ENCODE results near the gene TACR2. TPM values are rescaled to one million over a fixed set of nuclear protein-coding genes. Genes with fewer than 3 reads are reported as not detected.

The TACR2 gene
- total RNA-seq, 2 experiments from 2014 or later, result not detected

DNA sequence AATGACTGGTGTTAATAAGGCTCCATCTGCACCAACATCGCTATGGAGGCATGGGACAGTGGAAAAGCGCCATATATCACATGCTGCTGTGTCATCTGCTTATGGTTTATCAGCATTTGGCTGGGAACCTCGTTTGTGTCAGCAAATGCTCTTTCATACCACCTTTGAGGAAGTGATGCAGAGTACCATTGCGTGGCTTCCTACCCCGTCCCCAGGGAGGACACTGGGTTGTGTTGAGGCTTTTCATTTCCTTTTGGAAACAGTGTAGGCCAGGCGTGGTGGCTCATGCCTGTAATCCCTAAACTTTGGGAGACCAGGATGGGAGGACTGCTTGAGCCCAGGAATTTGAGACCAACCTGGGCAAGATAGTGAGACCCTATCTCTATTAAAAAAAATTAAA, 6.8 kb downstream of the TACR2 start:
- peaks cover 20% of the 10 kb centered on the region for H3K4me1 Mint-ChIP-seq
- no peak overlapping the region for H3K27ac Mint-ChIP-seq
- H3K4me3 Mint-ChIP-seq, result no peak overlapping the region
- H3K27me3 Mint-ChIP-seq, result no peaks in the 10 kb centered on the region
- H3K9me3 Mint-ChIP-seq, result no peaks in the 10 kb centered on the region
- peaks cover 1% of the 10 kb centered on the region for H3K36me3 Mint-ChIP-seq
- ATAC-seq (ENCODE audit: low read depth) (no peak), DNase-seq (no peak)
- POLR2A ChIA-PET, result interaction anchor here (0.7 kb wide), 1 partner anchor 441 kb away, joined by 3 read pairs; no protein-coding TSS in a partner anchor

GRCh38 chr10:69409176-69409495, 7.6 kb downstream of the TACR2 start:
- POLR2A ChIA-PET, result interaction anchor here (1.0 to 2.3 kb wide), 4 partner anchors 89 to 229 kb away, joined by 3 to 9 read pairs (median 6); partner anchors contain the start of gene SUPV3L1
- Mint-ChIP-seq H3K36me3 (peaks cover 3% of the 10 kb centered on the region), H3K27ac (peak overlapping the region; percentile 83), H3K9me3 (no peaks in the 10 kb centered on the region), H3K4me1 (peaks cover 20% of the 10 kb centered on the region), H3K27me3 (no peaks in the 10 kb centered on the region), H3K4me3 (peak overlapping the region; percentile 73)
- ATAC-seq (ENCODE audit: low read depth), result no peak
- DNase-seq, result no peak

GRCh38 chr10:69408318-69409175, 8.2 kb downstream of the TACR2 start:
- no peaks in the 10 kb centered on the region for H3K9me3 Mint-ChIP-seq
- POLR2A ChIA-PET, result interaction anchor here (1.0 to 2.3 kb wide), 5 partner anchors 89 to 228 kb away, joined by 3 to 9 read pairs (median 5); partner anchors contain the start of gene SUPV3L1
- peak; percentile 91 for DNase-seq
- H3K27ac Mint-ChIP-seq, result peak overlapping the region; percentile 83
- peak overlapping the region; percentile 78 for H3K4me3 Mint-ChIP-seq
- H3K36me3 Mint-ChIP-seq, result peaks cover 3% of the 10 kb centered on the region
- H3K27me3 Mint-ChIP-seq, result no peaks in the 10 kb centered on the region
- peaks cover 20% of the 10 kb centered on the region for H3K4me1 Mint-ChIP-seq
- peak; percentile 97 for ATAC-seq (ENCODE audit: low read depth)

GRCh38 chr10:69407621-69408301, 9.0 kb downstream of the TACR2 start:
- Mint-ChIP-seq H3K36me3 (peaks cover 6% of the 10 kb centered on the region), H3K27me3 (no peaks in the 10 kb centered on the region), H3K4me1 (peaks cover 18% of the 10 kb centered on the region), H3K4me3 (peak overlapping the region; percentile 78), H3K9me3 (no peaks in the 10 kb centered on the region), H3K27ac (peak overlapping the region; percentile 81)
- POLR2A ChIA-PET, result interaction anchor here (0.5 to 2.3 kb wide), 6 partner anchors 88 to 618 kb away, joined by 3 to 9 read pairs (median 4); partner anchors contain the start of gene SUPV3L1
- ATAC-seq (ENCODE audit: low read depth) (no peak), DNase-seq (no peak)

DNA sequence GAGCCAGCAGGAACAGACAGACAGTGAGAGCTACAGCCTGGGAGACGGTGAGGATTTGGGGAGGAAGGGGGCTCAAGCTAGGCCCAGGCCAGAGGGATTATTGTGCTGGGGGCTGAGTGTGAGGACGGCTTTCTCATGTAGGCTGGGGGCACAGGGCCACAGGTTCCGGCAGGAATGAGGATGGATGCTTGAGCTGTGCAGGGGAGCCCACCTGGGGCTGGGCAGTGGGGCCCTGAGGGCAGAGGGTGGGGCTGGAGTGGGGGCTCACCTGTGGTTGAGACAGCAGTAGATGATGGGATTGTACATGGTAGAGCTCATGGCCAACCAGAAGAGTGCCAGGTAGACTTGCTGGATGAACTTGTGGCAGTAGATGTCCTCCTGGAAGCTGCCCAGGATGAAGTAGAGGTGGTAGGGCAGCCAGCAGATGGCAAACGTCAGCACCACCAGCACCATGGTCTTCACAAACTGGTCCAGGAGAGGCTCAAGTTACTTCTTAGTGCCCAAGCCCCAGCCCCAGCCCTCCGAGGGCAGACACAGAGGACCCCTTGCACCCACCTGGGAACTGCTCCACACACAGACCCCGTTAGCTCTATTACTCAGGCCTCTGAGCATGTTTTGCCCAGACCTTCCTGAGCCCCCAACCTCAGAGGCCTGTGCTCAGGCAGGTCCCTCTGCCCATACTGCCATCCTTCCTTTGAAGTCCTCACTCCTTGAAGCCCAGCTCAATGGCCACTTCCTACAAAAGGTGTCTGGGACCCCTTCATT, 9.7 kb downstream of the TACR2 start:
- Mint-ChIP-seq H3K27me3 (no peaks in the 10 kb centered on the region), H3K9me3 (no peaks in the 10 kb centered on the region), H3K36me3 (peaks cover 11% of the 10 kb centered on the region), H3K27ac (peak overlapping the region; percentile 25), H3K4me1 (peaks cover 18% of the 10 kb centered on the region), H3K4me3 (no peak overlapping the region)
- no peak for ATAC-seq (ENCODE audit: low read depth)
- POLR2A ChIA-PET, result interaction anchor here (0.5 to 2.3 kb wide), 4 partner anchors 90 to 619 kb away, joined by 3 to 9 read pairs (median 6); no protein-coding TSS in a partner anchor
- DNase-seq, result no peak

- ATAC-seq (ENCODE audit: low read depth), result no peak
- Mint-ChIP-seq H3K9me3 (no peaks in the 10 kb centered on the region), H3K4me3 (no peak overlapping the region), H3K36me3 (peaks cover 16% of the 10 kb centered on the region), H3K4me1 (peaks cover 18% of the 10 kb centered on the region), H3K27me3 (no peaks in the 10 kb centered on the region), H3K27ac (no peak overlapping the region)
- DNase-seq, result no peak
- POLR2A ChIA-PET, result interaction anchor here (0.6 to 1.4 kb wide), 3 partner anchors 89 to 108 kb away, joined by 3 to 4 read pairs (median 3); no protein-coding TSS in a partner anchor
Measured at GRCh38 chr10:69406302-69406811, 10.4 kb downstream of the TACR2 start.

- Mint-ChIP-seq H3K27me3 (no peaks in the 10 kb centered on the region), H3K4me3 (no peak overlapping the region), H3K9me3 (no peaks in the 10 kb centered on the region), H3K4me1 (peaks cover 15% of the 10 kb centered on the region), H3K27ac (no peak overlapping the region), H3K36me3 (peaks cover 18% of the 10 kb centered on the region)
- no peak for DNase-seq
- ATAC-seq (ENCODE audit: low read depth), result no peak
- POLR2A ChIA-PET, result no interaction called here
Measured at GRCh38 chr10:69405221-69405620, 11.5 kb downstream of the TACR2 start.

DNA sequence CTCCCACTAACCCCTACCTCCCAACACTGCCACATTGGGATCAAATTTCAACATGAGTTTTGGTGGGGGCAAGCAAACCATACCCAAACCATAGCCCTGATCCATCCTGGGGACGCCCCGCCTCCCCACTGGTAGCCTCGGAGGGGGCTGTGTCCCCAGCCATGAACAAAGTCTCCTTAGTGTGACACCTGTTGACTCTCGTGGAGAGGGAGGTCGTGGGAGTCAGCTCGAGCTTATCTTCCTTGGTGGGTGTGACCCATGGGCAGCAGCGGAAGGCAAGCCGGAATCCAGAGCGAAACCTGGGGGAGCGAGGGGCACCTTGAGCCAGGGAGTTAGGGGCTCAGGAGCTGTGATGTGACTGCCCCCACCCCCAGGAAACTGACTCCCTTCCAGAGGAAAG, 11.9 kb downstream of the TACR2 start:
- ATAC-seq (ENCODE audit: low read depth), result no peak
- no peak for DNase-seq
- no peaks in the 10 kb centered on the region for H3K27me3 Mint-ChIP-seq
- peaks cover 12% of the 10 kb centered on the region for H3K4me1 Mint-ChIP-seq
- POLR2A ChIA-PET, result no interaction called here
- H3K27ac Mint-ChIP-seq, result no peak overlapping the region
- H3K4me3 Mint-ChIP-seq, result no peak overlapping the region
- H3K9me3 Mint-ChIP-seq, result no peaks in the 10 kb centered on the region
- H3K36me3 Mint-ChIP-seq, result peaks cover 18% of the 10 kb centered on the region

DNA sequence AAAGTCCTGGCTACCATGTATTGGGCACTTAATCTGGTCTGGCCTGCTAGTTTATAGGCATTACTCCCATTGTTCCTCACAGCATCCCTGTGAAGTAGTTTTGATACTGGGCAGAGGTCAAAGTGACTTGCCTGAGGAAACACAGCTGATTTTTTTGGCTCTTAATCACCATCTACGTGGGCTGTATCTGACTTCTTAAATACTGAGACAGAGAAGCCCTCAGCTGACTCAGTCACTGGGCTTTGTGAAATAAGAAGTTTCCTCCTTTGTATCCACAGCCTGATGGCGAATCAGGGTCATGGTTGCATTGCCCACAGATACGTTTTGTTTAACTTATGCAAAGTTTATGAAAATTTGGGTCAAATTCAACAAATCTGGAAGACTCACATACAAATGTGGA, 13.2 kb downstream of the TACR2 start:
- no peak overlapping the region for H3K27ac Mint-ChIP-seq
- POLR2A ChIA-PET, result interaction anchor here (0.6 to 1.1 kb wide), 2 partner anchors 11 to 167 kb away, joined by 3 to 4 read pairs; no protein-coding TSS in a partner anchor
- H3K4me3 Mint-ChIP-seq, result no peak overlapping the region
- ATAC-seq (ENCODE audit: low read depth) (no peak), DNase-seq (no peak)
- no peaks in the 10 kb centered on the region for H3K27me3 Mint-ChIP-seq
- peaks cover 25% of the 10 kb centered on the region for H3K36me3 Mint-ChIP-seq
- H3K9me3 Mint-ChIP-seq, result no peaks in the 10 kb centered on the region
- H3K4me1 Mint-ChIP-seq, result peaks cover 9% of the 10 kb centered on the region

DNA sequence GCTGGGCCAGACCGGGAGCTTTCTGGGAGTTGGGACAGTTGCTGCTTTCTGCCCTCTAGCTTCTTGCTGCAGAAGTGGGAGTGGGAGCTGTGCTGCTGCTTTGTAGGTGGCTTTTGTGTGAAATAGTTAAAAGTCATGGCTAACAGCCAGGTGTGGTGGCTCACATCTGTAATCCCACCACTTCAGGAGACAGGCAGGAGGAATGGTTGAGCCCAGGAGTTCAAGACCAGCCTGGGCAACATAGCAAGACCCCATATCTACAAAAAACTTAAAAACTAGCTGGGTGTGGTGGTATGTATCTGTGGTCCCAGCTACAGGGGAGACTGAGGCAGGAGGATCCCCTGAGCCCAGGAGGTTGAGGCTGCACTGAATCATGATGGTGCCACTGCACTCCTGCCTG, 13.7 kb downstream of the TACR2 start:
- Mint-ChIP-seq H3K36me3 (peaks cover 26% of the 10 kb centered on the region), H3K4me3 (no peak overlapping the region), H3K4me1 (peaks cover 5% of the 10 kb centered on the region), H3K27ac (no peak overlapping the region), H3K27me3 (no peaks in the 10 kb centered on the region), H3K9me3 (no peaks in the 10 kb centered on the region)
- POLR2A ChIA-PET, result interaction anchor here (0.6 to 1.1 kb wide), 2 partner anchors 11 to 166 kb away, joined by 3 to 4 read pairs; no protein-coding TSS in a partner anchor
- DNase-seq, result no peak
- ATAC-seq (ENCODE audit: low read depth), result no peak

DNA sequence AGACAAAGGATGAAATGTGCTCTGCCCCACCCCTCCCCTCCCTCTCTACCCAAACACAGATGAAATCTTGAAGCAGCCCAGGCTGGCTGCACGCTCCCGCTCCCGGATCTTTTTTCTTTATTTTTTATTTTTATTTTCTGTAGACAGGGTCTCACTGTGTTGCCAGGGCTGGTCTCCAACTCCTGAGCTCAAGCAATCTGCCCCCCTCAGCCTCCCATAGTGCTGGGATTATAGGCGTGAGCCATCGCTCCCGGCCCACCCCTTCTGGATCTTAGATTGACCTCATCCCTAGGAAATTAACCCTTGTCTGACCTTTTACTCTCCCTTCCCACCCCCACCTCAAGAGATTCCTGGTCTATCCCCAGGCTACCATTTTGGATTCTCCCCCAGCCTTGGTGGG, 14.3 kb downstream of the TACR2 start:
- Mint-ChIP-seq H3K27ac (no peak overlapping the region), H3K9me3 (no peaks in the 10 kb centered on the region), H3K27me3 (no peaks in the 10 kb centered on the region), H3K4me1 (no peaks in the 10 kb centered on the region), H3K36me3 (peaks cover 25% of the 10 kb centered on the region), H3K4me3 (no peak overlapping the region)
- ATAC-seq (ENCODE audit: low read depth) (no peak), DNase-seq (no peak)
- POLR2A ChIA-PET, result no interaction called here

DNA sequence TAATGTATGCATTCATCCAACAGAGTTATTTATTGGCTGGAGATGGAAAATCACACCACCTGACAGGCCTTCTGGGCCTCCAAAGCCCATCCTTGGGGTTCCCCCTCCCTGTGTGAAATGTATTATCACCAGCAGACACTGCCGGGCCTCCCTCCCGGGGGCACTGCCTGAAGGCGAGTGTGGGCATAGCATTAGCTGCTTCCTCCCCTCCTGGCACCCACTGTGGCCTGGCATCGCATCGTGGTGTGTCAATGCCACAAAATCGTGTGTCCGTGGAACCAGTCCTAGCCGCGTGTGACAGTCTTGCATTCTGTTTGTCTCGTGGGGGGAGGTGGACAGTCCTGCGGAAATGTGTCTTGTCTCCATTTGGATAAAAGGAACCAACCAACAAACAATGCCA, 15.3 kb downstream of the TACR2 start:
- Mint-ChIP-seq H3K27ac (no peak overlapping the region), H3K27me3 (no peaks in the 10 kb centered on the region), H3K4me1 (no peaks in the 10 kb centered on the region), H3K9me3 (no peaks in the 10 kb centered on the region), H3K4me3 (no peak overlapping the region), H3K36me3 (peaks cover 24% of the 10 kb centered on the region)
- DNase-seq, result no peak
- ATAC-seq (ENCODE audit: low read depth), result no peak
- POLR2A ChIA-PET, result no interaction called here

- no peak overlapping the region for H3K4me3 Mint-ChIP-seq
- ATAC-seq (ENCODE audit: low read depth), result no peak
- peaks cover 24% of the 10 kb centered on the region for H3K36me3 Mint-ChIP-seq
Measured at GRCh38 chr10:69400936-69401335, 15.8 kb downstream of the TACR2 start.

More at GRCh38 chr10:69400936-69401335, 15.8 kb downstream of the TACR2 start:
- Mint-ChIP-seq H3K27me3 (no peaks in the 10 kb centered on the region), H3K9me3 (no peaks in the 10 kb centered on the region), H3K27ac (no peak overlapping the region), H3K4me1 (no peaks in the 10 kb centered on the region)
- POLR2A ChIA-PET, result no interaction called here
- DNase-seq, result no peak

Measured in activated naive CD8-positive, alpha-beta T cell treated with anti-CD3 and anti-CD28 coated beads, Interleukin-2, amount 10 ng/mL, durations not matched to agents 7 days and 5 days (primary cell).